ENCODE data around the gene NCK1. TPM values are rescaled to one million over a fixed set of nuclear protein-coding genes. Genes with fewer than 3 reads are reported as not detected.

NCK1 gene
- 10 to 100 TPM; 11.9 to 48.7 (median 33.5) TPM for total RNA-seq

- Histone ChIP-seq H3K27me3 (no peaks in the 10 kb centered on the region), H3K9me3 (no peaks in the 10 kb centered on the region), H3K4me1 (peaks cover 0 to 9% (median 0%) of the 10 kb centered on the region in 4 donors), H3K36me3 (no peaks in the 10 kb centered on the region), H3K4me3 (peak within 1 kb of the TSS; percentile 59 to 91 (median 76)), H3K27ac (peak within 1 kb of the TSS; percentile 86 to 94 (median 90))
- DNase-seq, result peak; percentile 99 to 100 (median 99)
- peak in 3 of 6 experiments; percentile 12 to 17 (median 17) for TF ChIP-seq CTCF (IDR thresholded peaks at IDR 0.05)
- TF ChIP-seq POLR2A (IDR thresholded peaks at IDR 0.05), result peak; percentile 80 to 95
Measured at GRCh38 chr3:136861890-136862616, at the start of gene NCK1. TSS of gene NCK1 (plus strand) at chr3:136862208. CDS start at chr3:136928002, 65,794 bp downstream.

GRCh38 chr3:136817448-136817847 lies 44.6 kb upstream of the NCK1 start:
- no peaks in the 10 kb centered on the region for H3K27me3 ChIP-seq
- H3K36me3 ChIP-seq, result no peaks in the 10 kb centered on the region
- no peaks in the 10 kb centered on the region for H3K9me3 ChIP-seq
- DNase-seq, result no peak
- H3K4me1 ChIP-seq, result peaks cover 0 to 9% (median 7%) of the 10 kb centered on the region in 4 donors
- no peak overlapping the region for H3K27ac ChIP-seq
- H3K4me3 ChIP-seq, result no peak overlapping the region
- TF ChIP-seq CTCF (IDR thresholded peaks at IDR 0.05), result no peak
- no peak for TF ChIP-seq POLR2A (IDR thresholded peaks at IDR 0.05)

- H3K4me1 ChIP-seq, result peaks cover 0 to 9% (median 7%) of the 10 kb centered on the region in 4 donors
- no peaks in the 10 kb centered on the region for H3K27me3 ChIP-seq
- H3K36me3 ChIP-seq, result no peaks in the 10 kb centered on the region
- DNase-seq, result peak in 2 of 3 donors; percentile 18 to 47
- no peak for TF ChIP-seq POLR2A (IDR thresholded peaks at IDR 0.05)
- no peak for TF ChIP-seq CTCF (IDR thresholded peaks at IDR 0.05)
- H3K27ac ChIP-seq, result peak overlapping the region; percentile 15 to 61 (median 54)
- peak overlapping the region; percentile 46 to 65 (median 60) for H3K4me3 ChIP-seq
- no peaks in the 10 kb centered on the region for H3K9me3 ChIP-seq
Measured at GRCh38 chr3:136818191-136818768, 43.7 kb upstream of the NCK1 start.

- Histone ChIP-seq H3K4me3 (peak within 1 kb of the TSS; percentile 46 to 65 (median 60)), H3K36me3 (no peaks in the 10 kb centered on the region), H3K4me1 (peaks cover 0 to 9% (median 7%) of the 10 kb centered on the region in 4 donors), H3K9me3 (no peaks in the 10 kb centered on the region), H3K27me3 (no peaks in the 10 kb centered on the region), H3K27ac (peak within 1 kb of the TSS; percentile 15 to 61 (median 54))
- no peak for TF ChIP-seq POLR2A (IDR thresholded peaks at IDR 0.05)
- no peak for TF ChIP-seq CTCF (IDR thresholded peaks at IDR 0.05)
- DNase-seq, result peak; percentile 16 to 53 (median 49)
Measured at GRCh38 chr3:136818769-136819391, 43.1 kb upstream of the NCK1 start, which contains the start of gene SLC35G2. TSS of gene SLC35G2 (plus strand) at chr3:136819126. CDS start at chr3:136854461, 35,335 bp downstream.

GRCh38 chr3:136819392-136819730 lies 42.6 kb upstream of the NCK1 start:
- H3K4me3 ChIP-seq, result peak overlapping the region; percentile 46 to 65 (median 60)
- no peaks in the 10 kb centered on the region for H3K27me3 ChIP-seq
- no peak for TF ChIP-seq CTCF (IDR thresholded peaks at IDR 0.05)
- TF ChIP-seq POLR2A (IDR thresholded peaks at IDR 0.05), result no peak
- H3K27ac ChIP-seq, result peak overlapping the region; percentile 15 to 61 (median 54)
- no peaks in the 10 kb centered on the region for H3K9me3 ChIP-seq
- DNase-seq, result no peak
- H3K4me1 ChIP-seq, result peaks cover 0 to 9% (median 7%) of the 10 kb centered on the region in 4 donors
- H3K36me3 ChIP-seq, result no peaks in the 10 kb centered on the region
